Glutamatergic neuron (in vitro differentiated cells): ENCODE measurements around the gene IFI27L1. TPM values are rescaled to one million over a fixed set of nuclear protein-coding genes. Genes with fewer than 3 reads are reported as not detected.

Experiments
- DNase-seq: peaks from one replicate; pipeline ENCODE4 v3.0.0; 2022
- H3K27ac Mint-ChIP-seq: one replicate; pipeline ENCODE4 v1.8.0; 2020; ENCODE audit warnings: mild to moderate bottlenecking, mixed read lengths, inconsistent platforms; ENCODE audit not compliant: unreplicated experiment
- H3K27me3 Mint-ChIP-seq: one replicate; pipeline ENCODE4 v1.8.0; 2020; ENCODE audit warnings: mild to moderate bottlenecking, moderate library complexity, mixed read lengths, inconsistent platforms; ENCODE audit not compliant: unreplicated experiment
- H3K36me3 Mint-ChIP-seq: one replicate; pipeline ENCODE4 v1.8.0; 2020; ENCODE audit warnings: mild to moderate bottlenecking, mixed read lengths, inconsistent platforms; ENCODE audit not compliant: unreplicated experiment
- H3K4me1 Mint-ChIP-seq: one replicate; pipeline ENCODE4 v1.8.0; 2020; ENCODE audit warnings: mild to moderate bottlenecking, low read depth, mixed read lengths, inconsistent platforms; ENCODE audit not compliant: unreplicated experiment
- H3K4me3 Mint-ChIP-seq: one replicate; pipeline ENCODE4 v1.8.0; 2020; ENCODE audit warnings: mild to moderate bottlenecking, mixed read lengths, inconsistent platforms; ENCODE audit not compliant: unreplicated experiment
- H3K9me3 Mint-ChIP-seq: one replicate; pipeline ENCODE4 v1.8.0; 2020; ENCODE audit warnings: mild to moderate bottlenecking, moderate library complexity, mixed read lengths, inconsistent platforms; ENCODE audit not compliant: unreplicated experiment
- CTCF ChIP-seq: fragments of 200-600 bp; sonication (generic); IDR thresholded peaks from one replicate; pipeline ENCODE4 v1.5.0; 2021; ENCODE audit not compliant: partially characterized antibody, unreplicated experiment
- total RNA-seq: library from RNA; stranded (reverse); fragmentation: NEBNext Ultra II Directional; extraction: Animal tissue kit (Norgen Biotek cat#: 25700); gene quantifications from one replicate; pipeline ENCODE4 v1.2.1, GENCODE V29; 2021; ENCODE audit not compliant: unreplicated experiment

IFI27L1 gene
- total RNA-seq, 1 donor from 2014 or later: 45.7 TPM

GRCh38 chr14:94081386-94081820, 293 bp downstream of the IFI27L1 start:
- Mint-ChIP-seq H3K4me1 (peaks cover 24% of the 10 kb centered on the region), H3K4me3 (peak overlapping the region; percentile 100)
- no peak for DNase-seq

GRCh38 chr14:94087891-94088290, 6.8 kb downstream of the IFI27L1 start:
- Mint-ChIP-seq H3K36me3 (peaks cover 5% of the 10 kb centered on the region), H3K27me3 (no peaks in the 10 kb centered on the region), H3K9me3 (no peaks in the 10 kb centered on the region), H3K4me1 (no peaks in the 10 kb centered on the region), H3K4me3 (no peak overlapping the region), H3K27ac (no peak overlapping the region)
- no peak for TF ChIP-seq CTCF
- DNase-seq: no peak

More at GRCh38 chr14:94081386-94081820, 293 bp downstream of the IFI27L1 start:
- peaks cover 21% of the 10 kb centered on the region for H3K36me3 Mint-ChIP-seq
- no peak for TF ChIP-seq CTCF
- peak overlapping the region; percentile 98 for H3K27ac Mint-ChIP-seq
- peaks cover 7% of the 10 kb centered on the region for H3K27me3 Mint-ChIP-seq
- H3K9me3 Mint-ChIP-seq: peaks cover 9% of the 10 kb centered on the region

- no peaks in the 10 kb centered on the region for H3K27me3 Mint-ChIP-seq
- no peaks in the 10 kb centered on the region for H3K9me3 Mint-ChIP-seq
- TF ChIP-seq CTCF: no peak
- H3K27ac Mint-ChIP-seq: no peak overlapping the region
- no peaks in the 10 kb centered on the region for H3K4me1 Mint-ChIP-seq
- H3K36me3 Mint-ChIP-seq: peaks cover 5% of the 10 kb centered on the region
- no peak for DNase-seq
- no peak overlapping the region for H3K4me3 Mint-ChIP-seq
Observed at GRCh38 chr14:94088516-94088915, 7.4 kb downstream of the IFI27L1 start.

- Mint-ChIP-seq H3K4me1 (no peaks in the 10 kb centered on the region), H3K27me3 (no peaks in the 10 kb centered on the region), H3K27ac (no peak overlapping the region), H3K9me3 (peaks cover 2% of the 10 kb centered on the region), H3K36me3 (peaks cover 5% of the 10 kb centered on the region), H3K4me3 (no peak overlapping the region)
- DNase-seq: no peak
- TF ChIP-seq CTCF: no peak
Observed at GRCh38 chr14:94089479-94089878, 8.4 kb downstream of the IFI27L1 start.

GRCh38 chr14:94093418-94093817, 12.3 kb downstream of the IFI27L1 start:
- Mint-ChIP-seq H3K27me3 (no peaks in the 10 kb centered on the region), H3K4me1 (no peaks in the 10 kb centered on the region), H3K9me3 (peaks cover 2% of the 10 kb centered on the region), H3K36me3 (peaks cover 10% of the 10 kb centered on the region), H3K4me3 (no peak overlapping the region), H3K27ac (peak overlapping the region; percentile 26)
- no peak for TF ChIP-seq CTCF
- DNase-seq: no peak
